GM04503 (cell line): ENCODE data around the gene LACTBL1.
A peak's percentile ranks its signal among the peaks of the same experiment; 100 is the strongest.

Experiments
- DNase-seq: peaks from one replicate; pipeline ENCODE4 v3.0.0-alpha.2; 2012; ENCODE audit warnings: low read depth

LACTBL1 gene

DNA sequence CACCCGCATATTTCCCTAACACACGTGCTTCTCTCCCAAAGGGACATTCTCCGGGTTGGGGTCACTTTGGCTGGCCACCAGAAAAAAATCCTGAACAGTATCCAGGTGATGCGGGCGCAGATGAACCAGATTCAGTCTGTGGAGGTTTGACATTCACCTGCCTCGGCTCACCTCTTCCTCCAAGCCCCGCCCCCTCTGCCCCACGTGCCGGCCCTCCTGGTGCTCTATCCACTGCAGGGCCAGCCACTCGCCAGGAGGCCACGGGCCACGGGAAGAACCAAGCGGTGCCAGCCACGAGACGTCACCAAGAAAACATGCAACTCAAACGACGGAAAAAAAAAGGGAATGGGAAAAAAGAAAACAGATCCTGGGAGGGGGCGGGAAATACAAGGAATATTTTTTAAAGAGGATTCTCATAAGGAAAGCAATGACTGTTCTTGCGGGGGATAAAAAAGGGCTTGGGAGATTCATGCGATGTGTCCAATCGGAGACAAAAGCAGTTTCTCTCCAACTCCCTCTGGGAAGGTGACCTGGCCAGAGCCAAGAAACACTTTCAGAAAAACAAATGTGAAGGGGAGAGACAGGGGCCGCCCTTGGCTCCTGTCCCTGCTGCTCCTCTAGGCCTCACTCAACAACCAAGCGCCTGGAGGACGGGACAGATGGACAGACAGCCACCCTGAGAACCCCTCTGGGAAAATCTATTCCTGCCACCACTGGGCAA, 59.1 kb downstream of the LACTBL1 start:
- no peak for DNase-seq

DNA sequence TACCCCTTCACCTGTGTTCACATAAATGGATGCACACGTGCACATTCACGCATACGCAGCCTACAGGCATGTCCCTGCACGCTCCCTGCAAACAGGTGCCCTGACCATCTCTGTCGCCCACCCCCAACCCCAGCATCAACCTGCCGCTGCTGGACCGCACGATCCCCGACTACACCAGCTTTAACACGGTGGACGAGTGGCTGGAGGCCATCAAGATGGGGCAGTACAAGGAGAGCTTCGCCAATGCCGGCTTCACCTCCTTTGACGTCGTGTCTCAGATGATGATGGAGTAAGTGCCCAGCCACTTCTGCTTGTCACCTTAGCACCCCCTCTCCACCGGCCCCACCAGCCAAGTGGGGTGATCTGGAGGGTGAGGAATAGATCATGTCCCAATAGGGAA, 60.4 kb downstream of the LACTBL1 start:
- no peak for DNase-seq

DNA sequence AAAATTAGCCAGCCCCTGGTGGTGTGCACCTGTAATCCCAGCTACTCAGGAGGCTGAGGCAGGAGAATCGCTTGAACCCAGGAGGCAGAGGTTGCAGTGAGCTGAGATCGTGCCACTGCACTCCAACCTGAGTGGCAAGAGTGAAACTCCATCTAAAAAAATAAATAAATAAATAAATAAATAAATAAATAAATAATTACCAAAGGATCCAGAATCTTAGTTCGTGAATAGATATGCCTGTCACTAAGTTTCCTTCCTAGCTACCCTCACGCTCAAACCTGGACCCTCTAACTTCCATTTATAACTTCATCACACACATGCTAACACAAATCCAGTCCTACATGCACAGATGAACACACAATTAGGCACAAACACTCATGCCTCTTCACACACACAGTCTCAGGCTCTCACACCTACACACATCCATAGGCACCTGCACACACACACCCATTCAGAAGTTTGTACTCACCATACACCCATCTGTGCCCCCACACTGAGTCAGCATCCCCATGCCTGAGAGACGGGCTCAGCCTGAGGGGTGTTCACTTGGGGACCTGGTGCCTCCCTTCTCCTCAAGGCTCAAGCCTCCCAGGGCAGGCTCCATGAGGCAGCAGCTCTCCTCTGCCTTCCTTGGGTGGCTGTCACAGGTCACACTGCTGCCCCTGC, 61.5 kb downstream of the LACTBL1 start:
- DNase-seq = no peak

DNA sequence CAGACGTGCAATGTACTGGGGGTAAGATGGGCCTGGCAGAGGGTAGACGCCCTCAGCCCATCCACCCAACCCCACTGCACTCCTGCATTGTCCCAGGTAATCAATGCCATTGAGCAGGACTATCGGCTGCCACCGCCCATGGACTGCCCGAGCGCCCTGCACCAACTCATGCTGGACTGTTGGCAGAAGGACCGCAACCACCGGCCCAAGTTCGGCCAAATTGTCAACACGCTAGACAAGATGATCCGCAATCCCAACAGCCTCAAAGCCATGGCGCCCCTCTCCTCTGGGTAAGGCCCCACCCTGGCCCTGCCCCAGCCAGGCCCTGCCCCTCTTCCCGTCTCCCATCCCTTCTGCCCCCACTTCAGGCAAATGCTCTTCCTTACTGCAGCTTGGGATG, 62.4 kb downstream of the LACTBL1 start:
- DNase-seq = no peak

DNA sequence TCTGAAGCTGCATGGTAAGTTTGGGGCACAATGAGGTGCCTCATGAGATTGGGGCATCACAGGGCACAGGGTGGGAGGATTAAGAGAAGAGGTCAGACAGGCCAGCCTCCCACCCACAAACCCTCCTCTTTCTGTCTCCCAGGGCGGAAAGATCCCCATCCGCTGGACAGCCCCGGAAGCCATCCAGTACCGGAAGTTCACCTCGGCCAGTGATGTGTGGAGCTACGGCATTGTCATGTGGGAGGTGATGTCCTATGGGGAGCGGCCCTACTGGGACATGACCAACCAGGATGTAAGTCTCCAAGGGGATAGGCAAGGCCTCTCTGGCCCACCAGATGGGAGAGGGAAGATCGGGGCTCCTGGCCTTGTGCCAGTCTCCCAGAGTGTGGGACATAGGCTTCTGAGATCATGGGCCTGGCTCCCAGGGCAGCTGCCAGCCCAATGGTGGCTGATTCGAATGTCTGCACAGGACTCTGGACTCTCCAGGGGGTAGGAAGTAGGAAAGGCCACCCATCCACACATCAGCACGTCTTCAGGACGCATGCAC, 63.7 kb downstream of the LACTBL1 start:
- no peak for DNase-seq

DNA sequence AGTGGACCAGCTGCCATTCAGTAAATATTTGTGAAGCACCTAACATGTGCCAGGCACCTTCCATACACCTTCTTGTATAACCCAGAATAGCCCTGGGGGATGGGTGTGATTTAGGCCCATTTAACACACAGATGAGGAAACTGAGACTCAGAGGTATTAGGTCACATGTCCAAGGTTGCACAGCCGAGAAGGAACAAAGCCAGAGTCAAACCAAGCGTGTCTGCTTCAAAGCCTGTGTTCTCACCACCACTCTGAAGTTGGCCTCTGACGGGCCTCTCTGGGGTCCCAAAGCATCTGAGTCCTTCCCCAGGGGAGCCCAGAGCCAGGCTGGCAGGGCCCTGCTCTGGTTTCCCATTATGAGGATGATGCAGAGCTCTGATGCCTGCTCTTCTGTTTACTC, 65.1 kb downstream of the LACTBL1 start:
- no peak for DNase-seq

DNA sequence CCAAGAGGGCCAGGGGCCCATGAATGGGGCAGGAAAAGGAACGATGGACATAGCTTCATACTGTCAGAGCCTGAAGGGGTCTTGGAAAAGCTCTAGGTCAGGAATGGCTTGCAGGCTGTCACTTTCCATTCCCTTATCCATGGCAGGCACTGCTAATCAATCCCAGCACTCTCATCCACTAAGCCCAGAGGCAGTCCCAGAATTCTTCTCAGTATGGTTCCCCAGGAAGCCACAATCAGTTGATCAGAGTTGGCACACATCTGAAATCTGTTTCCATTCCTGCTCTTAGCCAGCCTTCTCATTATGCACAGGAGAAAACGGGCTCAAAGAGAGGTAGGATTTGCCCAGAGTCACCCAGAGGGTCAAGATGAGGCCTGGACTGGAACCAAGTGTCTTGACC, 65.7 kb downstream of the LACTBL1 start:
- no peak for DNase-seq

DNA sequence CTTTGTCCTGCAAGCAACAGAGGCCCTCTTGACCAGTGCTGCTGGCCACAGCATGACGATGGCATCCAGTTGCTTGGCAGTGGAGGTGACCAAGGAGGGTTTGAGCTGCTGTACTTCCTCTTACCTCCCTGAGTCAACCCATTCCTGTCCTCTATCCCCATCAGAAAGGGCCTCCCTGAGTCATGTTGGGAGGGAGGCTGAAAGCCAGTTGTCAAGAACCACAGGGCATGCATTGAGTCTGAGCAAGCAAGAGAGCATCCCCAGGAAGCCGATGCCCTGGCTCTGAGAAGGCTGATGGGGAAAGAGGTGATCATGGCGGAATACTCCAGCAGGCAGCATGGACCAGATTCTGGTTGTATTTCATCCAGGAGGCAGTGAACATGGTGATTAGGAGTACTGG, 69.6 kb downstream of the LACTBL1 start:
- DNase-seq = peak; percentile 26
